Stimulated activated naive CD8-positive, alpha-beta T cell treated with anti-CD3 and anti-CD28 coated beads, Interleukin-15, amount 100 ng/mL, for 72 hours (primary cell): ENCODE data around the gene CACNA1E.
"Not testable (repeated sequence)": the region's sequence is repeated elsewhere in the genome, so short reads cannot be mapped to it uniquely, and the experiment has no call there.

Source experiments
- ATAC-seq: fragments of 150-1000 bp; cut with Tn5 transposase; 2 replicates; pipeline ENCODE4 v1.10.0; 2021; ENCODE audit warnings: mild to moderate bottlenecking, moderate library complexity
- DNase-seq, 2 donors: peaks; one replicate each; pipeline ENCODE4 v3.0.0; 2021 to 2022
- H3K27ac Mint-ChIP-seq, 2 donors: one replicate each; pipeline ENCODE4 v1.8.0; 2022; ENCODE audit warnings: mild to moderate bottlenecking in 2 of 2, mixed read lengths in 2 of 2, moderate library complexity in 2 of 2
- H3K27me3 Mint-ChIP-seq: one replicate; pipeline ENCODE4 v1.8.0; 2022; ENCODE audit warnings: mixed read lengths
- H3K4me1 Mint-ChIP-seq: one replicate; pipeline ENCODE4 v1.8.0; 2022; ENCODE audit warnings: mild to moderate bottlenecking, mixed read lengths
- H3K4me3 Mint-ChIP-seq, 2 donors: one replicate each; pipeline ENCODE4 v1.8.0; 2022; ENCODE audit warnings: mild to moderate bottlenecking in 2 of 2, mixed read lengths in 2 of 2, moderate library complexity in 1 of 2
- H3K9me3 Mint-ChIP-seq, 2 donors: one replicate each; pipeline ENCODE4 v1.8.0; 2022; ENCODE audit warnings: mixed read lengths in 2 of 2

Gene CACNA1E

DNA sequence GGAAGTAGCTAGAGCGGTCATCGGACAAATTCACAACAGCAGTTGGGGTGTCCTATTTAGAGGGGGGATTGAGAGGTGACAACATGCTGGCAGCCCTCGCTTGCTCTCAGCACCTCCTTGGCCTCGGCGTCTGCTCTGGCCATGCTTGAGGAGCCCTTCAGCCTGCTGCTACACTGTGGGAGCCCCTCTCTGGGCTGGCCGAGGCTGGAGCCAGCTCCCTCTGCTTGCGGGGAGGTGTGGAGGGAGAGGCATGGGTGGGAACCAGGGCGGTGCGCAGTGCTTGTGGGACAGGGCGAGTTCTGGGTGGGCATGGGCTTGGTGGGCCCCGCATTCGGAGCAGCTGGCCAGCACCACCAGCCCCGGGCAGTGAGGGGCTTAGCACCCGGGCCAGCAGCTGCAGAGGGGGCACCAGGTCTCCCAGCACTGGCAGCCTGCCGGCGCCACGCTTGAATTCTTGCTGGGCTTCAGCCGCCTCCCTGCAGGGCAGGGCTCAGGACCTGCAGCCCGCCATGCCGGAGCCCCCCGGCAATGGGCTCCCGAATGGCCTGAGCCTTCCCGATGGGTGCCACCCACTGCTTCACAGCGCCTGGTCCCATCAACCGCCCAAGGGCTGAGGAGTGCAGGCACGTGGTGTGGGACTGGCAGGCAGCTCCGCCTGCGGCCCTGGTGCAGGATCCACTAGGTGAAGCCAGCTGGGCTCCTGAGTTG lies 349.0 kb downstream of the CACNA1E start:
- H3K27me3 Mint-ChIP-seq: peaks cover 29% of the 10 kb centered on the region
- not testable (repeated sequence) for H3K4me1 Mint-ChIP-seq, ATAC-seq, H3K4me3 Mint-ChIP-seq, DNase-seq, H3K27ac Mint-ChIP-seq
- H3K9me3 Mint-ChIP-seq: peaks cover 17 to 26% of the 10 kb centered on the region in 2 donors

DNA sequence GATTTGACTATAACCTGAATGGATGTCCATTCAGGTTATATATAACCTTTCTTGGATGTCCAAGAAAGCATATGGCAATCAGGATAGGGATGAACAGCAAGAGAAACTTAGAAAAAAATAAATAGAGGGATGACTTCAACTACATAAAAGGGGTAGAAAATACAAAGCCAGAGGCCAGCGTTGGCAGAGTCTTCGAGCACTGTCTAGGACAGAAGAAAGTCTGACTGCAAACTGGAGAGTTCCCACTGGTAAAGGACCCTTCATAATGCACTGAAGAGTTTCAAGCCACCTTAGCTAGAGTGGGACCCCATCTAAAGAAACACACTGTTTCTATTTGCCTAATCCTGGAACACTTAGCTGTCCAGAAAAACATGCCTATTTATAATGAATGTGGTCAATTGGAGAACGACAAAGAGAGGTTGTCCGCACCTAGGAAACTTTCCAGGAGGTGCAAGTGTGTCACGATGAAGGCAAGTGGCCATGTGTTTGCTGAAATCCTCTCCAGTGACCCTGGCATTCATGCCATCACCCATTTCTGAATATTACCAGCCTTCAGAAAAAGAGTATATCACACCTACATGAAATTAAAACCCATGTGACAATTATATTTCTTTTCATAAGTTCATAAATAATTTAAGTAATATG lies 362.8 kb downstream of the CACNA1E start:
- no peak for DNase-seq
- H3K9me3 Mint-ChIP-seq: peaks cover 0 to 5% of the 10 kb centered on the region in 2 donors
- H3K4me1 Mint-ChIP-seq: no peaks in the 10 kb centered on the region
- H3K4me3 Mint-ChIP-seq: no peak overlapping the region
- peaks cover 21% of the 10 kb centered on the region for H3K27me3 Mint-ChIP-seq
- ATAC-seq: no peak
- H3K27ac Mint-ChIP-seq: no peak overlapping the region

DNA sequence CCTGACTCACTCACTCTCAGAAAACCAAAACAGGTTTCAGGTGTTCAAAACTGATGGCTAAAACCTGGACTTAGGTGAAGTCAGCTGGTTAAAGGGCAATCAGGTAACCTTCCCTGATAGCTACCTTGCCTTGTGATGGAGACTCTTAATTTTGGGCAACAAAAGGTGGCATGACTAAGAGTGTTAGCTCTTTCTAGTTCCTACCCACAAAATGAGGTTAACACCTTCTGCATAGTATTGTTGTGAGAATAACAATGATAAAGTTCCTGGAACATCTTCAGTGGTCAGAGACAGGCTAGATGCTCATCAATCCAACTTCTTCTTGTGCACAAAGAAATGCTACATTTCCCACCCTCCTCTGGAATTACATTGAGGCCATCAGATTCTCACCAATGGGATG lies 363.4 kb downstream of the CACNA1E start:
- Mint-ChIP-seq H3K4me3 (no peak overlapping the region), H3K9me3 (peaks cover 0 to 5% of the 10 kb centered on the region in 2 donors), H3K4me1 (no peaks in the 10 kb centered on the region), H3K27ac (no peak overlapping the region), H3K27me3 (peaks cover 24% of the 10 kb centered on the region)
- ATAC-seq (peak; percentile 89), DNase-seq (no peak)

DNA sequence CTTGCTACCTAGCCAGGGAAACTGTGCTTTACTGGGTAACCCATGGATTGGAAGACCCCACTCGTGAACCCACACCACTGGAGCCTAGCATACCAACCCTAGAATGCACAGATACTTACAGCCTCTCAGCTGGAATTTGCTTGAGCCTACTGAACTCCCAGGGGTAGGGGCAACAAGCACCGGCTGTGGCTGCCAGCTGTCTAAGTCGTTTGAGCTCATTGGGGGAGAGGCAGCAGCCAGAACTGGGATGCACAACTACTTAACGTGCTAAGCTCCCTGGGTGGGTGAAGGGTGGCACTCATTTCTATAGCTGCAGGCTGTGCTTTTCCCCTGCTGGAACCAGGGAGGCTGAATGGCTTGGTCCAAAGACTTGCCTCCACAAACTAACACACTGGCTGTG lies 365.8 kb downstream of the CACNA1E start:
- ATAC-seq (no peak), DNase-seq (no peak)
- H3K27ac Mint-ChIP-seq: no peak overlapping the region
- H3K4me3 Mint-ChIP-seq: no peak overlapping the region
- H3K4me1 Mint-ChIP-seq: no peaks in the 10 kb centered on the region
- H3K9me3 Mint-ChIP-seq: peaks cover 9 to 18% of the 10 kb centered on the region in 2 donors
- H3K27me3 Mint-ChIP-seq: peaks cover 30% of the 10 kb centered on the region

DNA sequence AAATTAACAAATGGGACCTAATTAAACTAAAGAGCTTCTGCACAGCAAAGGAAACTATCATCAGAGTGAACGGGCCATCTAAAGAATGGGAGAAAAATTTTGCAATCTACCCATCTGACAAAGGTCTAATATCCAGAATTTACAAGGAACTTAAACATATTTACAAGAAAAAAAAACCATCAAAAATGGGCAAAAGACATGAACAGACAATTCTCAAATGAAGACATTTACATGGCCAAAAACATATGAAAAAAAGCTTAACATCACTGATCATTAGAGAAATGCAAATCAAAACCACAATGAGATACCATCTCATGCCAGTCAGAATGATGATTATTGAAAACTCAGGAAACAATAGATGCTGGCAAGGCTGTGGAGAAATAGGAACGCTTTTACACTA lies 370.9 kb downstream of the CACNA1E start:
- Mint-ChIP-seq H3K9me3 (peaks cover 10 to 19% of the 10 kb centered on the region in 2 donors), H3K27me3 (peaks cover 24% of the 10 kb centered on the region)
- DNase-seq, ATAC-seq, H3K27ac Mint-ChIP-seq, H3K4me3 Mint-ChIP-seq, H3K4me1 Mint-ChIP-seq: not testable (repeated sequence)

DNA sequence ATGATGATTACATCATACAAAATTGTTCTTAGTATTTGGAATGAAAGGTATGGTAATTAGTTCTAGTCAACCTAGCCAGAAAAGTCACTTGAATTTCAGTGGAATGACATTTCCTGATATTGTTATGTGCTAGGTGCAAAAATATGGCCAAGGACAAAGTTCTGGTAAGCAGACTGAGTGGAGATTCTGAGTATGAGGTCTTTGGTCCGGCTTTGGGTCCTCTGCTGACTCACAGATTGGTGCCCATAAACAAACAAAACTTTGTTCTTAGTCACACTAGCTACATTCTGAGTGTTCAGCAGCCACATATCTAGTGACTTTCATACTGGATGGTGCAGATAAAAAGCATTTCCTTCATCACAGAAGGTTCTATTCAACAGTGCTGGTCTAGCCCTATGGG lies 372.1 kb downstream of the CACNA1E start:
- Mint-ChIP-seq H3K27ac (no peak overlapping the region), H3K4me3 (no peak overlapping the region), H3K4me1 (no peaks in the 10 kb centered on the region), H3K9me3 (peaks cover 10 to 16% of the 10 kb centered on the region in 2 donors), H3K27me3 (peaks cover 17% of the 10 kb centered on the region)
- DNase-seq (no peak), ATAC-seq (no peak)
